HG03103 (cell line): ENCODE measurements around the gene SLC25A11.
"Not testable (repeated sequence)": the region's sequence is repeated elsewhere in the genome, so short reads cannot be mapped to it uniquely, and the experiment has no call there.

Source experiments
- ATAC-seq: cut with Tn5 transposase; IDR thresholded peaks from one replicate; pipeline ENCODE4 v1.9.1; 2021; ENCODE audit warnings: low read depth; ENCODE audit not compliant: unreplicated experiment

SLC25A11 gene

DNA sequence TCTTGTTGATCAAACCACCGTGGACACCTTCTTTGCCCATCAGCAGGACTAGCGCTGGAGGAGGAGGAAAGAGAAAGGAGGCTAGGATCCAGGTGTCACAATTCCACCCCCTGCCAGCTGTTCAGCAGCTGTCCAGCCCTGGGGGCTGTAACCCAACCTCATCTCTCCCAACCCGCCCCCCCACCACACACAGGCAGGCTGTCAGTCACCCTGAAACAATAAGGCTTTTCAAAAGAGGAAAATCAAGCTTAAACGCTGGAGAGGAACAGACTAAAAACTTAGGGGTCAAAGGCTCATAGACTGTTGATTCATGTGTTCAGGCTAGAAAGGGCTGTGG, 6.1 kb upstream of the SLC25A11 start:
- ATAC-seq = no peak

DNA sequence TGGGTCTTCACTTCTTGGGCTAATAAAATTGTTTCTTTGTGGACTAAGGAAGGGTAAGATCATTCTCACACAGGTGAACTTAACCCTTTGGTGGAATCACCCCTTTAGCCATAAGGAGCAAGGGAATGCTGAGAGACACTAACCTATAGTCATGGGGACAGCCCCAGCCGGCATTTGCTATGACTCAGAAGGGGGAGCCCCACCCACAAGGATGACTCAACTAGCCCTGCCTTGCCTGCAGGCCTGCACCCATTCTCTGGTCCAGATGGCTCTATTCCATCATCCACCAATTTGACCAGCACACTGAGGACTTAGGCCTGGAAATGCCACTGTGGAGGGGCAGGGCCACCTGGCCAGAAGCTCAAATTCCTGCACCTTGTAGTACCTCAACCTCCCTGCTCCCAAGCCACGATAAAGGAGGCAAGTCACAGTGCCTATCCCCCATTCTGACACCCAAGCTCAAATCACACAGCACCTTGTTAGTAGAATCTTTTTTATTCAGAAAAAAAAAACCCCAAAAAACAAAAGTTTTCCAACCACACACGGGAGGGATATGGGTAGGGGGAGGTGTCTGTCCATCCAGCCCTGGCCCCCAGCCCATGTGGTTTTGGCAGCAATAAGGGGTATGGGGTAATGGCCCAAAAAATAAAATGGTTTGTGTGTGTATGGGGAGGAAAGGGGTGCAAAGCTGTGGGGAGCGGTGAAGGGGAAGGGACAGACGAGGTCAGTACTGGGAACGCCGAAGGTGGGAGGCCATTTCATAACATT, 5.5 kb upstream of the SLC25A11 start:
- no peak for ATAC-seq

DNA sequence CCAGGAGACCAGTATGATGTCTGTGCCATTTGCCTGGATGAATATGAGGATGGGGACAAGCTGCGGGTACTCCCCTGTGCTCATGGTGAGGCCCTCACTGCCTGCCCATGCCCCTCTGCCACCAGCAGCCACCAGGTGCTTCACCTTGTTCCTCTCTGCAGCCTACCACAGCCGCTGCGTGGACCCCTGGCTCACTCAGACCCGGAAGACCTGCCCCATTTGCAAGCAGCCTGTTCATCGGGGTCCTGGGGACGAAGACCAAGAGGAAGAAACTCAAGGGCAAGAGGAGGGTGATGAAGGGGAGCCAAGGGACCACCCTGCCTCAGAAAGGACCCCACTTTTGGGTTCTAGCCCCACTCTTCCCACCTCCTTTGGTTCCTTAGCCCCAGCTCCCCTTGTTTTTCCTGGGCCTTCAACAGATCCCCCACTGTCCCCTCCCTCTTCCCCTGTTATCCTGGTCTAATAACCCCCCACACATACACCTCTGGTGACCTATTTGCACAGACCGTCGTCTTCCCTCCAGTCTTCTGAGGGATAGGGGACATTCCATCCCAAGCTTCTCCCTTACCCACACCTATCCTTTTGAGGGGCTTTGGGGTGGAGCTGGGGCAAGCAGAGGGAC, 4.8 kb upstream of the SLC25A11 start:
- no peak for ATAC-seq

DNA sequence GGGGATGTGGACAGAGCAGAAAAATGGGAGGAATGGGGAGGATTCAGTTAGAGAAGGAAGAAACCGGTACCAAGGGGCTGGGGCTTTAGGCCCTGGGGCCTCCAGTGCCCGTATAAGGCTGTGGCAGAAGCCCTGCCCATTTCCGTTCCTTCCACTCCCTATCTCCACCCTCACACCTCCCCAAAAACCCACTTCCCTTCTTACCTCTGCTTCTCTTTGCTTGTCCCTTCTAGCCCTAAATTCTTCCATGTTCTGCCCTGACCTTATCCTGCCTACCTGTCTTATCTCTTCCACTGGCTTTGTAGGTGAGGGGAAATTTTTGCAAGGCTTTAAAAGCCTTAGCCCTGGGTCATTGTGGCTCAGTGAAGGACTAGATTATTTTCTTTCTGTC, 4.3 kb upstream of the SLC25A11 start:
- no peak for ATAC-seq

DNA sequence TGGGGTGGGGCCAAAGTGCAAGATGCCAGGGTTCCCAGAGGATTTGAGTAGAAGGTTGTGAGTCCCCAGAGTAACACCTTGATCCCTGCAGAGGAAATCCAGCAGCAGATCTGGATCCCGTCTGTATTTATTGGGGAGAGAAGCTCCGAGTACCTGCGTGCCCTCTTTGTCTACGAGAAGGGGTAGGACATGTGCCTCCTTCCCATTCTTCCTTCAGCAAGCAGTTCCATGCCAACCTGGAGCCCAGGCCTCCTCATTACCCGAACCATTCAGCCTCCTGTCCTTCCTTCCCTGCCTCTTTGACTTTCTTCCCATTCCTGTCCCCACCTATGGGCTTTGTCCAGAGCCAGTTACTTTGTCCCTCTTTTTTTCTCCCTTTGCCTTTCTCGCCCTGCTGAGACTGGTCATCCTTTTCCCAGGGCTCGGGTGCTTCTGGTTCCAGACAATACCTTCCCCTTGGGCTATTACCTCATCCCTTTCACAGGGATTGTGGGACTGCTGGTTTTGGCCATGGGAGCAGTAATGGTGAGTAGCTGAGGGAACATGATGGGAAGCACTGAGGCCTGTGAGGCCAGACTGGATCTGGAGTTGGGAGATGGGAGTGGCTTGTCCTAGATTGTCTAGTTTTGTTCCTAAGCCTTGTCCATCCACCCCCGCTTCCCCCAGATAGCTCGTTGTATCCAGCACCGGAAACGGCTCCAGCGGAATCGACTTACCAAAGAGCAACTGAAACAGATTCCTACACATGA, 3.1 kb upstream of the SLC25A11 start:
- no peak for ATAC-seq

DNA sequence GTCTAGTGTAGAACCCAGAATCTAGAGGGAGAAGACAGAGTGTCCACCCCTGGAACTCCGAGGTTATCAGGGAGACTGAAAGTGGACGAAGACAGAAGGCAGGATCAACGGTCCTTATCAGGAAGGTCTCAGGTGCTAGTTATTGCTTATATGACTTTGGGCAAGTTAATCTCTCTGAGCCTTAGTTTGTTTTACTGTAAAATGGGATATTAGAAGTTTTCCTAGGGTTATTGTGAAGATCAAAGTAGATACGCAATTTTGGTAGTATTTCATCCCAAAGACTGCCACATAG, 1.4 kb upstream of the SLC25A11 start:
- no peak for ATAC-seq

DNA sequence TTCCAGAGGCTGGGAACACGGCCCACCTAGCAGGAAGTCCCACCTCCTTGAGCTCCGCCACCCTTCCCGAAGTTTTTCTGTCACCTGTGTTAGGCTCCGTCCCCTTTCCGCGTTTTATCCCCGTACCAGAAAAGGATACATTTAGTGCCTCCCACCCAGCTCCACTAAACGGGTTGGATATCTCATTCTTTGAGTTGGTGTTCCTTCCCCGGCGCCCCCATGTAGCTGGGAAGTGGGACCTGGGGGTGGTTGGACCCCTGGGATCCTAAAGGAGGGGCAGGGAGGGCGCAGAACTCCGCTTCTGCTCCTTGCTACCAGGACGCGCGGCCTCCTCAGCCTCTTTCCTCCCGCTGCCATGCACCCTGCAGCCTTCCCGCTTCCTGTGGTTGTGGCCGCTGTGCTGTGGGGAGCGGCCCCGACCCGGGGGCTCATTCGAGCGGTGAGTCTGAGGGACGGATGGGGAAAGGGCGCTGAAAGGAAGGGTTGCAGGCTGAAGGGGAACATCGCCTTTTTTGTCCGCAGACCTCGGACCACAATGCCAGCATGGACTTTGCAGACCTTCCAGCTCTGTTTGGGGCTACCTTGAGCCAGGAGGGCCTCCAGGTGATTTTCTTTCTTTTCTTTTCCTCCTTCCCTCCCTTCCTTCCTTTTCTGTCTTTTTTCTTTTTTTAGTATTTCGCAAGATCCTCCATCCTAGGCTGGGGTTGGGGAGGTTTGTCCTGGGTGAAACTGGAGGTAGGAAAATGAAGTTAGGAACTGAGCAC, 891 bp upstream of the SLC25A11 start:
- no peak for ATAC-seq

DNA sequence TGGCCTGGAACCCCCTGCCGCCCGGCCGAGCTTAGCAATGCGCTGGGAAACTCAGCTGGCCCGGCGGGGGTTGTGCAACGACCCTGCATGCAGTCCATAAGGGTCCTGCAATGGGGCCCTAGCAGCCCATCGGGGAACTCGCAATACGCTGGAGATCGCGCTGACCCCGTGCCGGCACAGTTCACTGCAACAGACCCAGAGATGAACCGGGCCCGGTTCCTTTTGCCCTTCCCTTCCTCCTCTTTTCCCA, 375 bp downstream of the SLC25A11 start:
- no peak for ATAC-seq

DNA sequence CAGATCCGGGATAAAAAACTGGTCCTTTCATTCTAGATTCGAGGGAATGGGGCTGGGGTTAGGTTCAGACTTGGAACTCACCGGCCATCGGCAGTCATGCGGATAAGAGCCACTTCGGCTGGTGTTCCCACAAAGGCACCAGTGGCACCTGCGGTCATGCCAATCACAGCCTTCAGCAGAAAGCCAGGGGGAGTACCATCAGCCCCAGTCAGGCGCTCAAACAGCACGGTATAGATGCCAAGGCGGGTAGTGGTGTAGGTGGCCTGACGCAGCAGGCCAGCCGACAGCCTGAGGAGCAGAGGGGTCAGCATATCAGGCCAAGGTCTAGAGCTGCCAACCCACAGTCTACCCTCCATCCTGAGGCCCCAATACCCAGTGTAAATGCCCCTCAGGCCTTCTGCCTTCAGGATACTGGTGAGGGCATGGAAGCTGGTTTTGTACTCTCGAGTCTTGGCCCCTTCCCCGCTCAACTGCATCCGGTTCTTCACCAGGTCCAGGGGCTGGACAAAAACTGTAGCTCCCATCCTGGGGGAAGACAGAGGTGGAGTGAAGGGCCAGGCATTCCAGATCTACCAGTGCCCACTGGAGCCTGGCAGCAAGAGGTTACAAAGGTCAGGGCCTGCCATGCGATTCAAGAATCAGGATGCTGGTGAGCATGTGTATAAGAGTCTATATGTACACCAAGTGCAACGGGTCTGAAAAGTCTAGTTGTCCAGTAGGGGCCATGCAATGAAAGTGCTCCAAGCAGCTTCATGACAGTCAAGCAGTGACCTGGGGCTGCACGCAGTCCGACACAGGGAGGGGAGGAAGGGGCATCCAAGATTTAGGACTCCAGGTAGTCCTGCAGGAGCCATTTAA, 929 bp downstream of the SLC25A11 start:
- no peak for ATAC-seq

DNA sequence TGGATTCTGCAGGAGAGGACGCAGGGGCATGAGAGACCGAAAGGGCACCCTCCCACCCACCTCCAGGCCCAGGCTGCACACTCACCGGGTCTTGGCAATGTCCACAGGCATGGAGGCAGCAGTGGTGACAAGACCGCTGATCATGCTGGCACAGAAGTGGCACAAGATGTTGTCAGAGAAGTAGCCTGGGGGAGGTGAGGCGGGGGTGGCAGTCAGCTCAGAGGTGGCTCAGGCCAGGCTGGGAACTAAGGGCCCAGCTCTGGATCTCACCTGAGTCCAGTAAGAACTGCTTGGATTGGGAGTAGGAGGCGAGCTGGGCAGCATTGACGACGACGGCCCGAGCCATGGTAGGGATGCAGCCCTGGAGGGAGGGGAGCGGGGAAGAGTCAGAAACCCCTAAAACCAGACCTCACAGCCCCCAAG, 1.8 kb downstream of the SLC25A11 start:
- no peak for ATAC-seq

DNA sequence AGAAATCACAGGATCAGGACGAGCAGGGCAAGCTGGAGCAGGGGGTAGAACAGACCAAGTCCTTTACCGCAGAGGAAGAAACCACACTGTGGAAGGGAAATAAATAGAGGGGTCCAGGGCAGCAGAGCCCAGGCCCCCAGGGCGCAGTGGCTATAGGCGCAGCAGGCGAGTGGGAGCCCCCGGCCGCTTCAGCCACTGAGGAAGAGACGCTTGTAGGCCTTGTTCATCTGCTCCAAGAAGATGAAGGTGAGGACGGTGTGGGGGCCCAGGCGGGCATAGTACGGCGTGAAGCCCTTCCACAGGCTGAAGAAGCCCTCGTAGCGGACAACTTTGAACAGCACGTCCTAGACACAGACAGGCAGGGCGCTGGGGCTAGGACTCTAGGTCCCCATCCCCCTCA, 2.3 kb downstream of the SLC25A11 start:
- ATAC-seq = no peak

DNA sequence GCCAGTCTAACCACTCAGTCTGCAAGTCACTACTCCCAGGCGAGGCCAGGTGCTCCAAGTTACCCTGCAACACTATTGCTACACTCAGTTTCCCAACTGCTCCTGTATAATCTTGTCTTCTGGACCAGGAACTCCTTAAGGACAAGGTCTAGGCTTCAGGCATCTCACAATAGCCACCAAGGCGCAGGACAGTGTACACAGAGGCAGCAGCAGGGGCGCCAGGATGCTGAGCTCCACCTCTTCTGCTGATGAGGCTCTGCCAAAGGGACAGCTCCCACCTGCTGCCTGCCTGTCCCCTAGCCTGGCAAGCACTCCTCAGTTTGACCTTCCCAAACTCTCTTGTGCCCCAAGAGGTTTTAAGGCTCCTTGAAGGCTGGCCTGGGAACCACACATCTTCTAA, 3.4 kb downstream of the SLC25A11 start:
- no peak for ATAC-seq

DNA sequence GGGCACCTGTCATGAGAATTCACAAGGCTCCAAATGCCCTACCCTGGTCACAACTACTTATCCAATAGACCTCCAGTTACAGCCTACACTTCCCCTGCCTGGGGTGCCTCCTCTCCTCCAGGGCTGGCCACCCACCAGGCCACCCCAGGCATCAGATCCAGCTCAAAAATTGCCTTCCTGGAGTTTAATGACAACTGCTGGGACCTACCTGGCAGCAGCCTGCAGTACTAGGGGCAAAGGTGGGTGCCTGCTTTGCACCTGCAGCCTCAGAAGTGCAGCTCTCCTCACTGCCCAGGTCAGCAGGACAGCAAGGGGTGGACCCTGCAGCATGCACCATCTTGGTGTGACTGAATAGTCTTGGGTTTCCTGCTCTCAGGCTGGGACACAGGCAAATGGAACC, 4.2 kb downstream of the SLC25A11 start:
- ATAC-seq = no peak

DNA sequence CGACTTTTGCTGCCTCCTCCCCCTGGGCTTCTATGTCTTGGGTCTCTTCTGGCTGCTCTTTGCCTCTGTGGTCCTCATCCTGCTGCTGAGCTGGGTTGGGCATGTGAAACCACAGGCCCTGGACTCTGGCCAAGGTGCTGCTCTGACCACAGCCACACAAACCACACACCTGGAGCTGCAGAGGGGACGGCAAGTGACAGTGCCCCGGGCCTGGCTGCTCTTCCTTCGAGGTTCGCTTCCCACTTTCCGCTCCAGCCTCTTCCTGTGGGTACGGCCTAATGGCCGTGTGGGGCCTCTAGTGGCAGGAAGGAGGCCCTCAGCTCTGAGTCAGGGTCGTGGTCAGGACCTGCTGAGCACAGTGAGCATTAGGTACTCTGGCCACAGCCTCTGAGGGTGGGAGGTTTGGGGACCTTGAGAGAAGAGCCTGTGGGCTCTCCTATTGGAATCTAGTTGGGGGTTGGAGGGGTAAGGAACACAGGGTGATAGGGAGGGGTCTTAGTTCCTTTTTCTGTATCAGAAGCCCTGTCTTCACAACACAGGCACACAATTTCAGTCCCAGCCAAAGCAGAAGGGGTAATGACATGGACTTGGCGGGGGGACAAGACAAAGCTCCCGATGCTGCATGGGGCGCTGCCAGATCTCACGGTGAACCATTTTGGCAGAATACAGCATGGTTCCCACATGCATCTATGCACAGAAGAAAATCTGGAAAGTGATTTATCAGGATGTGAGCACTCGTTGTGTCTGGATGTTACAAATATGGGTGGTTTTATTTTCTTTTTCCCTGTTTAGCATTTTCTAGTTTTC, 5.5 kb downstream of the SLC25A11 start:
- ATAC-seq = no peak

DNA sequence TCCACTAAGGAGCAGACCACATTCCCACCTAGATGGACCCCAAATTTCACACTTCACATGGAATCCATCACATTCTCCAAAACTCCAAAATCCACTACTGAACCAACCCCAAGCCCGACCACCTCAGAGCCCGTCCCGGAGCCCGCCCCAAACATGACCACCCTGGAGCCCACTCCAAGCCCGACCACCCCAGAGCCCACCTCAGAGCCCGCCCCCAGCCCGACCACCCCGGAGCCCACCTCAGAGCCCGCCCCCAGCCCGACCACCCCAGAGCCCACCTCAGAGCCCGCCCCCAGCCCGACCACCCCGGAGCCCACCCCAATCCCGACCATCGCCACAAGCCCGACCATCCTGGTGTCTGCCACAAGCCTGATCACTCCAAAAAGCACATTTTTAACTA, 6.2 kb downstream of the SLC25A11 start:
- no peak for ATAC-seq

DNA sequence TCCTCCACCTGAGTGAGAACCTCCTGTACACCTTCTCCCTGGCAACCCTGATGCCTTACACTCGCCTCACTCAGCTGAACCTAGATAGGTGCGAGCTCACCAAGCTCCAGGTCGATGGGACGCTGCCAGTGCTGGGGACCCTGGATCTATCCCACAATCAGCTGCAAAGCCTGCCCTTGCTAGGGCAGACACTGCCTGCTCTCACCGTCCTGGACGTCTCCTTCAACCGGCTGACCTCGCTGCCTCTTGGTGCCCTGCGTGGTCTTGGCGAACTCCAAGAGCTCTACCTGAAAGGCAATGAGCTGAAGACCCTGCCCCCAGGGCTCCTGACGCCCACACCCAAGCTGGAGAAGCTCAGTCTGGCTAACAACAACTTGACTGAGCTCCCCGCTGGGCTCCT, 7.1 kb downstream of the SLC25A11 start:
- ATAC-seq = no peak

DNA sequence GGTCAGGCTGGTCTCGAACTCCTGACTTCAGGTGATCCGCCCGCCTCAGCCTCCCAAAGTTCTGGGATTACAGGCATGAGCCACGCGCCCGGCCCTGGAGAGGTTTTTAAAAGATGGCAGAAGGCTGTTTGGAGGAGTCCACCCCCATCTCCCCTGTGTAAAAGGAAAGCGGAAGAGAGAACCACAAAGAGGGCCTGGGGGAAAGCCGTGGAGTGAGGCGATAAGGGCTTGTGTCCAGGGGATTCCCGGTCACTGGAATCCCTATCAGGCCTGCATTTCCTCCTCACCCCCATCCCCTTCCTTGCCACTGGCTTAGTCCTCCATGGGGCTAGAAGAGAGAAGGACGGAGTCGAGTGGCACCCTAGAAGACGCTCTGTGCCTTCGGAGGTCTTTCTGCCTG, 7.9 kb downstream of the SLC25A11 start, which contains the start of gene GP1BA:
TSS of gene GP1BA (plus strand) at position 315 of the 400 bp plus-strand sequence. CDS start 328 bp downstream, outside the sequence.
- ATAC-seq = no peak

DNA sequence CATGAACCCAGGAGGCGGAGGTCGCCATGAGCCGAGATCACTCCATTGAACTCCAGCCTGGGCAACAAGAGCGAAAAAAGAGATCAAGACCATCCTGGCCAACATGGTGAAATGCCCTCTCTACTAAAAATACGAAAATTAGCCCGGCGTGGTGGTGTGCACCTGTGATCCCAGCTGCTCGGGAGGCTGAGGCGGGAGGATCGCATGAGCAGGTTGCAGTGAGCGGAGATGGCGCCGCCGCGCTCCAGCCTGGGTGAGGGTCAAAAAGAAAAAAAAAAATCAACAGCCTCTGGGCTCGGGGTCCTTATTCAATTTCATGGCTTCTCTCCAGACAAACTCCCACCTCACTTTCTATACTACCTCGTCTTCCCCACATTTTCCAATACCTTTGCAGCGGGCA, 11.0 kb downstream of the SLC25A11 start:
- no peak for ATAC-seq

DNA sequence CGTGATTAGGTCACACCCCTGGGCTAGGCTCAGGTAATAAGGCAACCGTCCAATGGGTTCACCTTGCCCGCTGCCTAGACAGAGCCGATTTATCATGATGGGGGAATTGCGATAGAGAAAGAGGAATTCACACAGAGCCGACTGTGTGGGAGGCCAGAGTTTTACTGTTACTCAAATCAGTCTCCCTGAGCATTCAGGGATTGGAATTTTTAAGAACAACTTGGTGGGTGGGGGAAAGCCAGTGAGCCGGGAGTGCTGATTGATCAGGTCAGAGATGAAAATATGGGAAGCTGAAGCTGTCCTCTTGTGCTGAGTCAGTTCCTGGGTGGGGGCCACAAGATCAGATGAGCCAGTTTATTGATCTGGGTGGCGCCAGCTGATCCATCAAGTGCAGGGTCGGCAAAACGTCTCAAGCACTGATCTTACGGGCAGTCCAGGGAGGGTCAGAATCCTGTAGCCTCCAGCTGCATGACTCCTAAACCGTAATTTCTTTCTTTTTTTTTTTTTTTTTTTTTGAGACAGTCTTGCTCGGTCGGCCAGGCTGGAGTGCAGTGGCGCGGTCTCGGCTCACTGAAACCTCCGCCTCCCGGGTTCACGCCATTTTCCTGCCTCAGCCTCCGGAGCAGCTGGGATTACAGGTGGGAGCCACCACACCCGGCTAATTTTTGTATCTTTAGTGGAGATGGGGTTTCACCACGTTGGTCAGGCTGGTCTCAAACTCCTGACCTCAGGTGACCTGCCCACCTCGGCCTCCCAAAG, 13.1 kb downstream of the SLC25A11 start:
- not testable (repeated sequence) for ATAC-seq
